GM21381 (cell line): ENCODE measurements around the gene ELP4.
A peak's percentile ranks its signal among the peaks of the same experiment; 100 is the strongest.
"Not testable (repeated sequence)": the region's sequence is repeated elsewhere in the genome, so short reads cannot be mapped to it uniquely, and the experiment has no call there.

Experiments
- ATAC-seq: cut with Tn5 transposase; IDR thresholded peaks from one replicate; pipeline ENCODE4 v1.9.1; 2021; ENCODE audit warnings: mild to moderate bottlenecking, moderate library complexity; ENCODE audit not compliant: unreplicated experiment

The ELP4 gene, protein sequence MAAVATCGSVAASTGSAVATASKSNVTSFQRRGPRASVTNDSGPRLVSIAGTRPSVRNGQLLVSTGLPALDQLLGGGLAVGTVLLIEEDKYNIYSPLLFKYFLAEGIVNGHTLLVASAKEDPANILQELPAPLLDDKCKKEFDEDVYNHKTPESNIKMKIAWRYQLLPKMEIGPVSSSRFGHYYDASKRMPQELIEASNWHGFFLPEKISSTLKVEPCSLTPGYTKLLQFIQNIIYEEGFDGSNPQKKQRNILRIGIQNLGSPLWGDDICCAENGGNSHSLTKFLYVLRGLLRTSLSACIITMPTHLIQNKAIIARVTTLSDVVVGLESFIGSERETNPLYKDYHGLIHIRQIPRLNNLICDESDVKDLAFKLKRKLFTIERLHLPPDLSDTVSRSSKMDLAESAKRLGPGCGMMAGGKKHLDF

GRCh38 chr11:31509429-31510345 is at the start of gene ELP4, which contains the start of gene IMMP1L:
Gene ELP4, plus strand, starts transcription at chr11:31509767. Its CDS starts 18 bp downstream, at chr11:31509785.
Gene IMMP1L, minus strand, starts transcription at chr11:31509622. Its CDS starts 46,346 bp downstream, at chr11:31463276.
- ATAC-seq = peak; percentile 100

GRCh38 chr11:31464436-31464835 is 45.1 kb upstream of the ELP4 start:
- no peak for ATAC-seq

GRCh38 chr11:31474083-31474482 is 35.5 kb upstream of the ELP4 start:
- no peak for ATAC-seq

GRCh38 chr11:31477528-31478222 is 31.9 kb upstream of the ELP4 start:
- no peak for ATAC-seq

GRCh38 chr11:31478223-31478590 is 31.4 kb upstream of the ELP4 start:
- ATAC-seq = no peak

DNA sequence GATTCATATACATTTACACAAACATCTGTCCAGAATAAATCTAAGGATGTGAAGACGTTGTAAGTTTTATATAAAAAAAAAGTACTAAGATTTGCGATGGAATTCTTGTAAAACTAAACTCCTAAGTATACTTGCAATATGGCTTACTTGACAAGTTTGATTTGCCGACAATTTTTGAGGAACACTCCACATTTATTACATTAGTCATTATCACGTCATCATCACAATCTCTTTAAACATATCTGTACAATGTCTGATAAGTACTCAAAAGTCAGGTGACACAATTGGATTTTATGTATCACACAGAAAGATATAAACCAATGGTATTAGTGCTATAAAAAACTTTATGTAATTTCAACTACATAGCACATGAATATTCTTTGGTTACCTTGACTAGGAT is 30.5 kb upstream of the ELP4 start:
- ATAC-seq = no peak

- no peak for ATAC-seq
These were observed 28.6 kb upstream of the ELP4 start for GRCh38 chr11:31480930-31481329.

DNA sequence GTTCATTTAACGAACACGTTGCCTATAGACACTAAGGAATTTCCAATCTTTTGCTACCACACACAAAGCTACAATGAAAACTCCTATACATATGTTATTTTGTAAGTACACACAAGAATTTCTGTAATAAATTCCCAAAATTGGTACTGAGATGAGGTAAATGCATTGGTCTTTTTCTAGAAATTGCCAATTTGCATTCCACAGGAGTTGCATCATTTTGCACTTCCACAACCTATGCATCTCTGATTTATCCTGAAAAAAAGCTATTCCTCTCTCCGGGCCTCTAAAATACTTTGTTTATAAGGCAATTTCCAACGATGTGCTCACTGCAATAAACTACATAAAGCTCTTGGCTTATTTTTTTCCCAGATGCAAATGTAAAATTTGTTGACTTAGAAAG is 25.1 kb upstream of the ELP4 start:
- ATAC-seq = no peak

DNA sequence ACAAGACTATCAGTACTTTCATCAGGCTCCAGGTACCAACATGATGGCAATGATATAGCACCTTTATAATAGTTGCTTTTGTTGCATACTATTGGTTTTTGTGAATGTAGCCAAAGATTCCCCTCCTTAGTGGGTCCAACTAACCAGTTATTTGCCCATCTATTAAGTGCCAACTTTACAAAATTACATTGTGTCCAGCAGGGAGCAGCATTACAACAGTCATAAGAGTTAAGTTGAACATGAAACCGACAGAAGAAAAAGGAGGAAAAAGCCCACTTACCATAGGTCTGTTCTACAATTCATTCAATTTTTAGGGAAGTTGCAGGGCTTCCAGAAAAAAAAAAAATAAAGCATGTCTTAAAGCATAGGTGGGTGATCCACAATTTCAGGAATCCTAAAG is 21.7 kb upstream of the ELP4 start:
- ATAC-seq = peak; percentile 73

- no peak for ATAC-seq
These were observed 17.1 kb upstream of the ELP4 start for GRCh38 chr11:31492320-31492913.

GRCh38 chr11:31493235-31493634 is 16.3 kb upstream of the ELP4 start:
- ATAC-seq = no peak

- not testable (repeated sequence) for ATAC-seq
These were observed 15.8 kb upstream of the ELP4 start for GRCh38 chr11:31493762-31494161.

- no peak for ATAC-seq
These were observed 9.9 kb upstream of the ELP4 start for GRCh38 chr11:31499576-31500178.

DNA sequence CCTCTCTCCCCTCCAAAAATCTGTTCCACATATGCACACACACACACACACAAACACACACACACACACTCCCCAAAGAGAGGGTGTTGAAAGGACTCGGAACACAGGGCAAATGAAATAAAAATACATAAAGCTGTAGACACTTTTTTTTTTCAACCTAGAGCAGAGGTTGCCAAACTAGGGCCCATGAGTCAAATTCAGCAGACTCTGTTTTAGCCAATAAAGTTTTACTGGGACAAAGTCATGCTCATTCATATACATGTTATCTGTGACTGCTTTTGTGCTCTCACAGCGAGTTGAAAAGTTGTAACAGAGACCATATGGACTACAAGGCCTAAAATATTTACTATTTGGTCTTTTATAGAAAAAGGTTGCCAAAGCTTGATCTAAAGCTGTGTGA is 9.0 kb upstream of the ELP4 start:
- no peak for ATAC-seq

DNA sequence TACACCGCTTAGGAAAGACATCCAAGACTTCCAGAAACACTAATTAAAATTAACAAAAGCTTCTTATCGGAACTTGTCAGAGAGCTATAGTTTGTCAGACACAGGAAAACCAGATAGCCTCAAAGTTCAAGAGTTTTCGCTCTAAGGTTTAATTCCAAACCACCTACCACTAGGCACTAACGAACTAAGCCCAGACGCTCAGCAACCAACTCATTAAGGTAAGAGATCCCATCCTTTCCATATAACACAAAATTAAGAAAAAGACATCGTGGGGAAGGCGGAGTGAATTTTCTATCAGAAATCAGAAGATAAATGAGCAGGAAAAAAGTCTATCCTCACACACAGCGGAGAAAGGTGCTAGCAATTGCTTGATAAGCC is 527 bp upstream of the ELP4 start:
- peak; percentile 5 for ATAC-seq

- ATAC-seq = no peak
These were observed 2.5 kb downstream of the ELP4 start for GRCh38 chr11:31512117-31512516.

DNA sequence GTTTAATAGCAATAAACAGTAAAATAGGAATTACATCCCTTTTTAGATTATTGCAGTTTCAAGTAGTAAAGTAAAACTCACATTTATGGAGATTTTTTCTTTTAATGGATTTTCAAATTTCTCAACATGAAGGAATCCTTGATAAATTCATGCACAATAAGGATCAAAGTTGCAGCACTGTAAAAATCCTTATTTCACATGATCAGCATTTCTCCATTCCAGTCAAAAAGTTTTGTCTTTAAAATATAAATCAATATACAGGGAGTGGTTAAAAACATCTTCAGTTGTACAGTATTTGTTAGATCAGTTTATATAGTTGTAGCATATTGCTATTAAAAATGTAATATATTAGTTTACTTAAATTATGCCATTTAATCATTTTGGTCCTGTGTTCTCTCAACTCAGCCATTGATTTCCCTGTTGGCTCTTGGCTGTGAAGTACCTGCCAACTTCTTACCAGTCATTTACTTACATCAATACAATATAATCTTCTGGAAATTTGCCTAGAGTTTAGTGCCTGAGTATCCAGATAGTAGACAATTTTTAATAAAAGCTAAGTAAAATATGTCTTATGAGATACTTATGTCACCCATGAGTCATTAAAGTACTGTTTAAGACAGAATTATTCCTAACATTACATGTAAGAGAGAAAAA is 12.1 kb downstream of the ELP4 start:
- ATAC-seq = no peak

GRCh38 chr11:31529189-31529588 is 19.6 kb downstream of the ELP4 start:
- no peak for ATAC-seq

GRCh38 chr11:31529701-31530100 is 20.1 kb downstream of the ELP4 start:
- ATAC-seq = no peak

GRCh38 chr11:31531293-31531692 is 21.7 kb downstream of the ELP4 start:
- ATAC-seq = no peak
